ENCODE measurements around the gene GBX1.

- TF ChIP-seq CTCF (conservative IDR thresholded peaks at IDR 0.05) (no peak), ZFX (IDR thresholded peaks at IDR 0.05) (no peak)
Observed at GRCh38 chr7:151175047-151175792, 7.7 kb upstream of the GBX1 start.
